Measurements from ENCODE around the gene ERC1. TPM values are rescaled to one million over a fixed set of nuclear protein-coding genes. Genes with fewer than 3 reads are reported as not detected.

The ERC1 gene
- total RNA-seq, 1 donor from 2014 or later: 56.5 TPM

DNA sequence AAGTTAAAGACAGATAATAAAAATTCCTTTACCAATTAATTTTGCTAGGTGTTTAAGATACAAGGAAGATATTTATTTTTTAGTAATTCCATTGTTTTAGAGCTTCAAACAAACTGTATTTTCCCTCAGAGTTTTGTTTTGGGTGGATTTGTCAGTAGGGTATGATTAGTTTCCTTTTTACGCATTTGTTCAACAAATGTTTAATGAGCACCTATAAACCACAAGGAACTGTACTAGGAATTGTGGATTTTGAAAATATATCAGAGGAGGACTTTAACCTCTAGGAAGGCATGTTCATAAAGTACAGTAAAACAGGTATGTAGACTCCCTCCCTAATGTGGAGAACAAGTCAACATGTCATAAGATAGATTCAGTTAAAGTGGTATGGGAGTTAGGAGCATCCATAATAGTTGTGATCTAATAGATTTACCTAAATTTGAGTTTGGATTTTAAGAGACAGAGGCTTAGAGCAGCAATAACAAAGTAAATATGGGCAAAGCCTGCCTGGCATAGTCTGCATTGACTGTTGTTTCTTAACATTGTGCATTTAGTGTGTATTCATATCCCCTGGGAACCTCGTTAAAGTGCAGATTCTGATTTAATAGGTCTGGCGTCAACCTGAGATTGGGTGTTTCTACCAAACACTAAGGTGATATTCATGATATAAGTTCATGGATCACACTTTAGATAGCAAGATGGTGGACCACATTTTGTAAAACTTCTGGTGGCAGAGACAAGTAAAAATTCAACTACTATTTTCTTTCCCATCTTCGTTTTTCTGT lies 232.0 kb downstream of the ERC1 start:
- no peak overlapping the region for H3K4me3 ChIP-seq
- no peaks in the 10 kb centered on the region for H3K27me3 ChIP-seq
- peaks cover 21% of the 10 kb centered on the region for H3K4me1 ChIP-seq
- TF ChIP-seq, protein P1, sequence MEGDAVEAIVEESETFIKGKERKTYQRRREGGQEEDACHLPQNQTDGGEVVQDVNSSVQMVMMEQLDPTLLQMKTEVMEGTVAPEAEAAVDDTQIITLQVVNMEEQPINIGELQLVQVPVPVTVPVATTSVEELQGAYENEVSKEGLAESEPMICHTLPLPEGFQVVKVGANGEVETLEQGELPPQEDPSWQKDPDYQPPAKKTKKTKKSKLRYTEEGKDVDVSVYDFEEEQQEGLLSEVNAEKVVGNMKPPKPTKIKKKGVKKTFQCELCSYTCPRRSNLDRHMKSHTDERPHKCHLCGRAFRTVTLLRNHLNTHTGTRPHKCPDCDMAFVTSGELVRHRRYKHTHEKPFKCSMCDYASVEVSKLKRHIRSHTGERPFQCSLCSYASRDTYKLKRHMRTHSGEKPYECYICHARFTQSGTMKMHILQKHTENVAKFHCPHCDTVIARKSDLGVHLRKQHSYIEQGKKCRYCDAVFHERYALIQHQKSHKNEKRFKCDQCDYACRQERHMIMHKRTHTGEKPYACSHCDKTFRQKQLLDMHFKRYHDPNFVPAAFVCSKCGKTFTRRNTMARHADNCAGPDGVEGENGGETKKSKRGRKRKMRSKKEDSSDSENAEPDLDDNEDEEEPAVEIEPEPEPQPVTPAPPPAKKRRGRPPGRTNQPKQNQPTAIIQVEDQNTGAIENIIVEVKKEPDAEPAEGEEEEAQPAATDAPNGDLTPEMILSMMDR (IDR thresholded peaks at IDR 0.05): no peak
- no peak for TF ChIP-seq POLR2AphosphoS5 (IDR thresholded peaks at IDR 0.05; ENCODE audit: insufficient read depth in 1 of 2, low read depth in 1 of 2)
- no peak for TF ChIP-seq POLR2A (IDR thresholded peaks at IDR 0.05)
- intact Hi-C loops (cut with DNase I): no loop called here
- H3K27ac ChIP-seq: no peak overlapping the region
- no peaks in the 10 kb centered on the region for H3K36me3 ChIP-seq
- H3K9me3 ChIP-seq: no peaks in the 10 kb centered on the region
- DNase-seq (ENCODE audit: extremely low spot score in 2 of 2): no peak

- DNase-seq (ENCODE audit: extremely low spot score in 2 of 2): no peak
- no peak overlapping the region for H3K27ac ChIP-seq
- H3K4me3 ChIP-seq: no peak overlapping the region
- H3K9me3 ChIP-seq: no peaks in the 10 kb centered on the region
- intact Hi-C loops (cut with DNase I): no loop called here
- H3K27me3 ChIP-seq: no peaks in the 10 kb centered on the region
- TF ChIP-seq, protein P1 (IDR thresholded peaks at IDR 0.05): no peak
- no peak for TF ChIP-seq POLR2AphosphoS5 (IDR thresholded peaks at IDR 0.05; ENCODE audit: insufficient read depth in 1 of 2, low read depth in 1 of 2)
- no peak for TF ChIP-seq POLR2A (IDR thresholded peaks at IDR 0.05)
- H3K36me3 ChIP-seq: no peaks in the 10 kb centered on the region
- H3K4me1 ChIP-seq: no peaks in the 10 kb centered on the region
Observed at GRCh38 chr12:1226951-1227350, 235.9 kb downstream of the ERC1 start.

DNA sequence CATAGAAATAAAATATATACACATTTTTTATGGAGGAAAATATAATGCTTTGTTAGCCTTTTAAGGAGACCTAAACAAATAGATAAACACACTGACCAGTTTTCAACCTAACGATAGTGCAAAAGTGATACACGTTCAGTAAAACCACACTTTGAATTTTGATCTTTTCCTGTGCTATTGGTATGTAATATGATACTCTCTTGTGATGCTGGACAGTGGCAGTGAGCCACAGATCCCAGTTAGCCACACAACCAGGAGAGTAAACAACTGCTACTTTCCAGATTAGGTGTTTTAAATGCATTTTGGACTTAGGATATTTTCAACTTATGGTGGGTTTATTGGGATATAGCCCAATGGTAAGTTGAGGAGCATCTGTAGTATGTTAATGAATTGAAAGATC lies 243.1 kb downstream of the ERC1 start:
- Histone ChIP-seq H3K9me3 (no peaks in the 10 kb centered on the region), H3K27ac (no peak overlapping the region), H3K4me1 (no peaks in the 10 kb centered on the region), H3K27me3 (no peaks in the 10 kb centered on the region), H3K36me3 (peaks cover 0 to 7% of the 10 kb centered on the region in 2 donors), H3K4me3 (no peak overlapping the region)
- DNase-seq (ENCODE audit: extremely low spot score in 2 of 2): no peak
- intact Hi-C loops (cut with DNase I): no loop called here
- TF ChIP-seq POLR2AphosphoS5 (IDR thresholded peaks at IDR 0.05; ENCODE audit: insufficient read depth in 1 of 2, low read depth in 1 of 2) (no peak), POLR2A (IDR thresholded peaks at IDR 0.05) (no peak)
- TF ChIP-seq, protein P1 (IDR thresholded peaks at IDR 0.05): no peak

- intact Hi-C loops (cut with DNase I): no loop called here
- TF ChIP-seq POLR2A (IDR thresholded peaks at IDR 0.05) (no peak), POLR2AphosphoS5 (IDR thresholded peaks at IDR 0.05; ENCODE audit: insufficient read depth in 1 of 2, low read depth in 1 of 2) (no peak)
- TF ChIP-seq, protein P1 (IDR thresholded peaks at IDR 0.05): no peak
- no peak for DNase-seq (ENCODE audit: extremely low spot score in 2 of 2)
- H3K4me3 ChIP-seq: no peak overlapping the region
- peaks cover 0 to 7% of the 10 kb centered on the region in 2 donors for H3K36me3 ChIP-seq
- no peaks in the 10 kb centered on the region for H3K9me3 ChIP-seq
- no peaks in the 10 kb centered on the region for H3K4me1 ChIP-seq
- H3K27ac ChIP-seq: no peak overlapping the region
- no peaks in the 10 kb centered on the region for H3K27me3 ChIP-seq
Observed at GRCh38 chr12:1246637-1247036, 255.6 kb downstream of the ERC1 start.

GRCh38 chr12:1250641-1251040 lies 259.6 kb downstream of the ERC1 start:
- Histone ChIP-seq H3K4me1 (no peaks in the 10 kb centered on the region), H3K36me3 (no peaks in the 10 kb centered on the region), H3K27me3 (no peaks in the 10 kb centered on the region), H3K4me3 (no peak overlapping the region), H3K27ac (no peak overlapping the region), H3K9me3 (no peaks in the 10 kb centered on the region)
- TF ChIP-seq POLR2A (IDR thresholded peaks at IDR 0.05) (no peak), POLR2AphosphoS5 (IDR thresholded peaks at IDR 0.05; ENCODE audit: insufficient read depth in 1 of 2, low read depth in 1 of 2) (no peak)
- TF ChIP-seq, protein P1 (IDR thresholded peaks at IDR 0.05): no peak
- DNase-seq (ENCODE audit: extremely low spot score in 2 of 2): no peak
- intact Hi-C loops (cut with DNase I): no loop called here

All from vagina (tissue), 2 donors.